ENCODE results near the gene HMGCR.

The HMGCR gene

DNA sequence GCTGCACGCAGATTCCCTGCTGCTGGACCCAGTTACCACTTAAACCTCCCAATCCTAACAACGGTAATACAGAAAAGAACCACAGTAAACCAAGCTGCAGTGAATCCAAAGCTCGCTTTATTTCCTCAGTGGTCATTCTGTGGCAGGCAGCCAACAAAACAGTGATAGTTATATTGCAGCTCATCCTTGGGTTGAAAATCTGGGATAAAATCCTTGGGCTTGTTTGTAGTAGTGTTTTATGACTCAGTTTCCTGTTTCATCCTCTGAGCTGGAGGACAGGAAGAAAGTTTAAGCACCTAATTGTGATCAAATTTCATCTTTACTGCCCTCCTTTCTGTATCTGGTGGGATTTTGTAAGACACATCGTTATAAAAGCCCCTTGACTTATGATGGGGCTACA is 31.4 kb downstream of the HMGCR start:
- H3F3A ChIP-seq (ENCODE audit: insufficient read depth, low read length) = peaks cover 20% of the 10 kb centered on the region
- no peaks in the 10 kb centered on the region for H4K20me1 ChIP-seq (ENCODE audit: insufficient read depth, low read length)
- no peak overlapping the region for H3K4me2 ChIP-seq (ENCODE audit: low read depth, low read length)
- no peak for DNase-seq
- no peaks in the 10 kb centered on the region for H3K9me2 ChIP-seq (replicated peaks; ENCODE audit: insufficient read depth, low read length)
- H3K4me1 ChIP-seq (ENCODE audit: low read length) = peaks cover 14% of the 10 kb centered on the region; the same call in 1 of the 2 replicates
- no peaks in the 10 kb centered on the region for H3K36me3 ChIP-seq (replicated peaks; ENCODE audit: insufficient read depth, low read length)
- no peak overlapping the region for H2AFZ ChIP-seq (ENCODE audit: low read length)
- no peak for TF ChIP-seq EZH2phosphoT487 (IDR thresholded peaks at IDR 0.05; ENCODE audit: low read length)
- TF ChIP-seq EZH2 (optimal IDR thresholded peaks at IDR 0.05; ENCODE audit: low read depth, low read length) = no peak
- TF ChIP-seq, protein P1, sequence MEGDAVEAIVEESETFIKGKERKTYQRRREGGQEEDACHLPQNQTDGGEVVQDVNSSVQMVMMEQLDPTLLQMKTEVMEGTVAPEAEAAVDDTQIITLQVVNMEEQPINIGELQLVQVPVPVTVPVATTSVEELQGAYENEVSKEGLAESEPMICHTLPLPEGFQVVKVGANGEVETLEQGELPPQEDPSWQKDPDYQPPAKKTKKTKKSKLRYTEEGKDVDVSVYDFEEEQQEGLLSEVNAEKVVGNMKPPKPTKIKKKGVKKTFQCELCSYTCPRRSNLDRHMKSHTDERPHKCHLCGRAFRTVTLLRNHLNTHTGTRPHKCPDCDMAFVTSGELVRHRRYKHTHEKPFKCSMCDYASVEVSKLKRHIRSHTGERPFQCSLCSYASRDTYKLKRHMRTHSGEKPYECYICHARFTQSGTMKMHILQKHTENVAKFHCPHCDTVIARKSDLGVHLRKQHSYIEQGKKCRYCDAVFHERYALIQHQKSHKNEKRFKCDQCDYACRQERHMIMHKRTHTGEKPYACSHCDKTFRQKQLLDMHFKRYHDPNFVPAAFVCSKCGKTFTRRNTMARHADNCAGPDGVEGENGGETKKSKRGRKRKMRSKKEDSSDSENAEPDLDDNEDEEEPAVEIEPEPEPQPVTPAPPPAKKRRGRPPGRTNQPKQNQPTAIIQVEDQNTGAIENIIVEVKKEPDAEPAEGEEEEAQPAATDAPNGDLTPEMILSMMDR (IDR thresholded peaks at IDR 0.05; ENCODE audit: low read length) = no peak
- H3K4me3 ChIP-seq (ENCODE audit: low read length) = no peak overlapping the region
- no peak overlapping the region for H3K9ac ChIP-seq (ENCODE audit: low read length)
- no peaks in the 10 kb centered on the region for H3K9me3 ChIP-seq (replicated peaks; ENCODE audit: insufficient read depth, low read length)
- H3K79me2 ChIP-seq (ENCODE audit: low read length) = no peaks in the 10 kb centered on the region
- H3K27ac ChIP-seq (ENCODE audit: low read length) = peak overlapping the region; percentile 92; the same call in 1 of the 2 replicates
- no peaks in the 10 kb centered on the region for H3K27me3 ChIP-seq (replicated peaks; ENCODE audit: insufficient read depth, low read length)

DNA sequence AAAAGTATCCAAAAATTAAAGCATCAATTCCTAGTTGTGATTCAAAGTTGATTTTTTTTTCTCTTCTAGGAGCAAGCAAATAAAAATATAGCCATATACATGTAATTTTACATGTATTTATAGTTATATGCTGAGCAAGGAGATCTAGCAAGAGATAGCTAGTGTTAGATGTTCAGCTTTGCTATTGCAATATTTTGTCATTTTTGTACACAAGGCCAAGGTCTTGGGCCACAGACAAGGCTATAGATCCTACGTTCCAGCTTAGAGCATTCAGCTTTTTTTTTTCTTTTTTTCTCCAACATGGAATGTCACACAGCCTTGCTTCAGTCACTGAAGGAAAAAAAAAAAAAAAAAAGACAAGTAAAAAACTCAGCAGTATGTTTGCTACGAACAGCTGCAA is 36.8 kb downstream of the HMGCR start:
- Histone ChIP-seq H4K20me1 (ENCODE audit: insufficient read depth, low read length) (no peaks in the 10 kb centered on the region), H3K36me3 (replicated peaks; ENCODE audit: insufficient read depth, low read length) (no peaks in the 10 kb centered on the region), H3K4me2 (ENCODE audit: low read depth, low read length) (no peak overlapping the region), H2AFZ (ENCODE audit: low read length) (no peak overlapping the region), H3K27ac (ENCODE audit: low read length) (no peak overlapping the region), H3K9me2 (replicated peaks; ENCODE audit: insufficient read depth, low read length) (no peaks in the 10 kb centered on the region), H3K4me3 (ENCODE audit: low read length) (no peak overlapping the region), H3K27me3 (replicated peaks; ENCODE audit: insufficient read depth, low read length) (no peaks in the 10 kb centered on the region), H3F3A (ENCODE audit: insufficient read depth, low read length) (no peaks in the 10 kb centered on the region), H3K9me3 (replicated peaks; ENCODE audit: insufficient read depth, low read length) (no peaks in the 10 kb centered on the region), H3K4me1 (ENCODE audit: low read length) (no peaks in the 10 kb centered on the region), H3K79me2 (ENCODE audit: low read length) (no peaks in the 10 kb centered on the region), H3K9ac (ENCODE audit: low read length) (no peak overlapping the region)
- DNase-seq = no peak
- no peak for TF ChIP-seq EZH2phosphoT487 (IDR thresholded peaks at IDR 0.05; ENCODE audit: low read length)

DNA sequence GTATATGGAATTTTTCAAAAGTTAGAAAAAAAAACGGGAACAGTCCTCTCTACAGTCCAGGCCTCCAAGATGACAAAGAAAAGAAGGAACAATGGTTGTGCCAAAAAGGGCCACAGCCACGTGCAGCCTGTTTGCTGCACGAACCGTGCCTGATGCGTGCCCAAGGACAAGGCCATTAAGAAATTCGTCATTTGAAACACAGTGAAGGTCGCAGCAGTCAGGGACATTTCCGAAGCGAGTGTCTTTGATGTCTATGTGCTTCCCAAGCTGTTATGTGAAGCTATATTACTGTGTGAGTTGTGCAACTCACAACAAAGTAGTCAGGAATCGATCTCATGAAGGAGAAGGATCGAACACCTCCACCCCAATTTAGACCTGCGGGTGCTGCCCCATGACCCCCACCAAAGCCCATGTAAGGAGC is 37.4 kb downstream of the HMGCR start:
- Histone ChIP-seq H2AFZ (ENCODE audit: low read length) (no peak overlapping the region), H3K4me2 (ENCODE audit: low read depth, low read length) (no peak overlapping the region), H3K27me3 (replicated peaks; ENCODE audit: insufficient read depth, low read length) (no peaks in the 10 kb centered on the region), H4K20me1 (ENCODE audit: insufficient read depth, low read length) (no peaks in the 10 kb centered on the region), H3K4me1 (ENCODE audit: low read length) (no peaks in the 10 kb centered on the region), H3K9me2 (replicated peaks; ENCODE audit: insufficient read depth, low read length) (no peaks in the 10 kb centered on the region), H3K9me3 (replicated peaks; ENCODE audit: insufficient read depth, low read length) (no peaks in the 10 kb centered on the region), H3K4me3 (ENCODE audit: low read length) (no peak overlapping the region), H3F3A (ENCODE audit: insufficient read depth, low read length) (no peaks in the 10 kb centered on the region), H3K36me3 (replicated peaks; ENCODE audit: insufficient read depth, low read length) (no peaks in the 10 kb centered on the region), H3K9ac (ENCODE audit: low read length) (no peak overlapping the region), H3K27ac (ENCODE audit: low read length) (no peak overlapping the region), H3K79me2 (ENCODE audit: low read length) (no peaks in the 10 kb centered on the region)
- TF ChIP-seq, protein P1 (IDR thresholded peaks at IDR 0.05; ENCODE audit: low read length) = no peak
- no peak for TF ChIP-seq EZH2 (optimal IDR thresholded peaks at IDR 0.05; ENCODE audit: low read depth, low read length)
- TF ChIP-seq EZH2phosphoT487 (IDR thresholded peaks at IDR 0.05; ENCODE audit: low read length) = no peak
- DNase-seq = no peak

DNA sequence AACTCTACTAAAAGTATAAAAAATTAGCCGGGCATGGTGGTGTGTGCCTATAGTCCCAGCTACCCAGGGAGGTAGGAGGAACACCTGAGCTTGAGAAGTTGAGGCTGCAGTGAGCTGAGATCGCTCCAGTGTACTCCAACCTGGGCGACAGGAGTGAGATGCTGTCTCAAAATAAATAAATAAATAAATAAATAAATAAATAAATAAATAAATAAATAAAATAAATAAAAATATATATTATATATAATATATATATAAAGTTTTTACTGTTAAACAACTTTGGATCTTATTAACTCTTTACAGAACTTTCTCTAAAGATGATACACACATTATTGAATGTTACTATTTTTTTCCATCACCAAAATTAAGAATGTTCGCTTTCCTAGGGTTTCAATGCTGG is 38.4 kb downstream of the HMGCR start:
- no peaks in the 10 kb centered on the region for H4K20me1 ChIP-seq (ENCODE audit: insufficient read depth, low read length)
- no peak overlapping the region for H3K4me2 ChIP-seq (ENCODE audit: low read depth, low read length)
- H3K9ac ChIP-seq (ENCODE audit: low read length) = no peak overlapping the region
- no peaks in the 10 kb centered on the region for H3K9me2 ChIP-seq (replicated peaks; ENCODE audit: insufficient read depth, low read length)
- no peaks in the 10 kb centered on the region for H3K79me2 ChIP-seq (ENCODE audit: low read length)
- no peaks in the 10 kb centered on the region for H3F3A ChIP-seq (ENCODE audit: insufficient read depth, low read length)
- no peak overlapping the region for H3K27ac ChIP-seq (ENCODE audit: low read length)
- no peak for DNase-seq
- no peak overlapping the region for H3K4me3 ChIP-seq (ENCODE audit: low read length)
- H3K9me3 ChIP-seq (replicated peaks; ENCODE audit: insufficient read depth, low read length) = no peaks in the 10 kb centered on the region
- no peaks in the 10 kb centered on the region for H3K4me1 ChIP-seq (ENCODE audit: low read length)
- no peak overlapping the region for H2AFZ ChIP-seq (ENCODE audit: low read length)
- TF ChIP-seq EZH2phosphoT487 (IDR thresholded peaks at IDR 0.05; ENCODE audit: low read length) (no peak), EZH2 (optimal IDR thresholded peaks at IDR 0.05; ENCODE audit: low read depth, low read length) (no peak)
- TF ChIP-seq, protein P1 (IDR thresholded peaks at IDR 0.05; ENCODE audit: low read length) = no peak
- H3K27me3 ChIP-seq (replicated peaks; ENCODE audit: insufficient read depth, low read length) = no peaks in the 10 kb centered on the region
- no peaks in the 10 kb centered on the region for H3K36me3 ChIP-seq (replicated peaks; ENCODE audit: insufficient read depth, low read length)
